GM21528 (cell line): ENCODE measurements around the gene SIRT7.

ENCODE experiments used
- ATAC-seq: cut with Tn5 transposase; IDR thresholded peaks from one replicate; pipeline ENCODE4 v1.9.1; 2021; ENCODE audit warnings: mild to moderate bottlenecking, moderate library complexity; ENCODE audit not compliant: unreplicated experiment, low FRiP score

SIRT7 gene

DNA sequence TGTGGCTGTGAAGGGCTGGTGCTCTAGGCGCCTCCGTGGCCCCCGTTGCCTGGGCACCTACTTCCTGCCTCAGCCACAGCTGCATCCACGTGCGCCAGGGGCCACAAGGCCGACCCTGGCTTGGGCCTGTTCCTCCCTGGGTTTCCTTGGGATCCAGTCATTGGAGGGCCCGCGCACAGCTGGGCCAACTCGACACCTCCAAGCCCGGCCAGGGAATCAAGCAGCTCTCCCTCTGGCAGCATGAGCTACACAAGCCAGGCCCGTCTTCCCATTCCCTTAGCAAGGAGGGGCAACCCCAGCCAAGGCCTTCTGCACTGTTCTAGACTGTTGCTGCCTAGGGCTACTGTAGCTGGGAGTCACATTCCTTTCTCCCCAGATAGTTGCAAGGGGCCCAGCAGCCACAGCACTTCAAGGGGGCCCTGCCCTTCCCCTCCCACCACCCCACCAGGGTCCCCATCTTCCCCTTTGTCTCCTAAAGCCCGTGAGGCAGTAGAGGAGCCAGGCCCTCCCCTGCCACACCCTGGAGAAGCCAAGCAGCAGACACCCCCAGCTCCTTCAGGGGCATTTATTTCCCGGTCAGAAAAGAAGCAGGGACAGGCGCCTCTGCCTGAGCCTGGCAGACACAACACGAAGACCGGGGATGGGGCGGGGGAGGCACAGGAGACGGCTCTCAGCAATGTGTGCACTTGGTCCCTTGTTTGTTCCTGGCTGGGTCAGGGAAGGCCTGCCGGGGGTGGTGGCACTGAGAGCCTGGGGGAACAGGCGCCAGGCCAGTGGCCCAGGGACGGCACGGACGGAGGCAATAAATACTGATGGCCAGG lies 50.6 kb downstream of the SIRT7 start:
- no peak for ATAC-seq

DNA sequence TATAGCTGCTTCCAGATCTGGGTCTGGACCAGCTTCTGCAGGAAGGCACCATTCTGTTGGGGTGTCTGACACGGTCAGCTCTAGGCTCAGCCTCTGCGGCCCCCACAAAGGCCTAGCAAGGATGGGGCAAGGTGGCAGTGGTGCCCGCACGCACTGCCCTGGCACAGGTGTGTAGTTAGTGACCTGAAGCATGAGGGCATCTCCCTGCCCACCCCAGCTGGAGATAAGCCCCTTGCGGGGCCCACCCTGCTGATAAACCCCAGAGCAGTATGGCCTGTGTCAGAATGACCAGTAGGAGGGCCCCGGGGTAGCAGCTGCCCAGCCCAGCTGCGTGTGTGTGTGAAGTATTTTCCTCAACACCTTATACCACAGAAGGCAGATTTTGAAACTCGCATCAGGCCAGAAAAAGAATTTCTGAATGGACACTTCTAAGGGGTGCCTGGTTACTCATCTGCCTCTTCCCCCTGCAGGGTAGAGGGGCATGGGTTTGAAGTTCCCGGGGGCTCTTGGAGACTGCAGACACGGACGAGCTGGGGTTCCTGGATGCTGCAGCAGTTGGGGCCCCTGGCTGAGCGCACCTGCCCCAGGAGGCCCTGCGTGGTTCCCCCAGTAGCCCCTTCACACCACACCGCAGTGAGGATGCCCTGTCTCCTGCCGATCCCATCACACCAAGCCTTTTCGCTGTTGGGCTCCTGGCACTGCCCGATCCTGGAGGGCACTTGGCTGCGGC lies 51.4 kb downstream of the SIRT7 start:
- no peak for ATAC-seq

DNA sequence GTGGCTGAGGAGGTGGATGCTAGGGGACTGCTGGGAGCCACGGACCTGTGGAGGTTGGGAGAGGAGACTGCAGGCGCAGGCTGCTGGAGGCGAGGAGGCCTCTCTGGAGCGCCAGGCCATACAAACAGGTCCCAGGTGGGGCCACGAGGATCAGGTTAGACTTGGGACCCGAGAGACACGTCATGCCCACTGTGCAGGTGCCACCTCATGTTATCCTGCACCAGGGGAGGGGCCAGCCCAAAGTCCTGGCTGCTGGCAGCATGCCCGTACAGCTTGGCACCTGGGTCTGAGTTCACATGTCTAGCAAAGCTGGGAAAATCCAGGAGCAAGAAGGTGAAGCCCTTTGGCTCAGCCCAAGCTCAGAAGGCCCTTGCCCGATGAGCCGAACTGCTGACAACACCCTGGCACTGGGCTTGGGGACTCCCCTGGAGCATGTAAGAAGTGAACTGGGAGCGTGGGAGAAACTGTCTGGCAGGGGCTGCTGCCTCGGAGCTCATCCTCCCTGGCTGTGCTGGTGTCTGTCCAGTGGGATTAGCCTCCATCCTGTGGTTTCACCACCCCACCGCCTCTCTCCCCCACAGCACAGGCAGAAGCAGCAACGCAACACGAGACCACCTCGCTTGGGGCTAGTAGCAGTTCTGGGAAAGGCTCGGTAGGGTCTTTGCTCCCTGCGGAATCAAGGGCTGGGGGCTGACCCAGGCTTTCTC lies 52.1 kb downstream of the SIRT7 start:
- no peak for ATAC-seq

DNA sequence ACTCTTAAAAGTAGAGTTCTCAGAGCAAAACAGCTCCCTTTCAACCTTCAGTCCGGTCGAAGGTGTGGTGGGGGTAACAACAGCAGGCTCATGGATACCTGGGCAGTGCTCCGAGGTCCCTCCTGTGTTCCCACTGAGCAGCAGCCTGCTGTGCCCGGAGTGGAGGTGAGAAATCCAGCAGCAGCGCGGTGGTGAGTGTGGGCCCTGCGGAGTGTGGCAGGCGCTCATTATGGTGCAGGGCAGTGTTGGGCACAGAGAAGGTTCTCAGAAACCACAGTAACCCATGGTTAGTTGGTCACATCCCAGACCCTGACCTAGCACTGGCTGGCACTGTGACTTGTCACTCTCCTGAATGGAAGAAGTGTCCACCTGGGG lies 52.6 kb downstream of the SIRT7 start:
- no peak for ATAC-seq

DNA sequence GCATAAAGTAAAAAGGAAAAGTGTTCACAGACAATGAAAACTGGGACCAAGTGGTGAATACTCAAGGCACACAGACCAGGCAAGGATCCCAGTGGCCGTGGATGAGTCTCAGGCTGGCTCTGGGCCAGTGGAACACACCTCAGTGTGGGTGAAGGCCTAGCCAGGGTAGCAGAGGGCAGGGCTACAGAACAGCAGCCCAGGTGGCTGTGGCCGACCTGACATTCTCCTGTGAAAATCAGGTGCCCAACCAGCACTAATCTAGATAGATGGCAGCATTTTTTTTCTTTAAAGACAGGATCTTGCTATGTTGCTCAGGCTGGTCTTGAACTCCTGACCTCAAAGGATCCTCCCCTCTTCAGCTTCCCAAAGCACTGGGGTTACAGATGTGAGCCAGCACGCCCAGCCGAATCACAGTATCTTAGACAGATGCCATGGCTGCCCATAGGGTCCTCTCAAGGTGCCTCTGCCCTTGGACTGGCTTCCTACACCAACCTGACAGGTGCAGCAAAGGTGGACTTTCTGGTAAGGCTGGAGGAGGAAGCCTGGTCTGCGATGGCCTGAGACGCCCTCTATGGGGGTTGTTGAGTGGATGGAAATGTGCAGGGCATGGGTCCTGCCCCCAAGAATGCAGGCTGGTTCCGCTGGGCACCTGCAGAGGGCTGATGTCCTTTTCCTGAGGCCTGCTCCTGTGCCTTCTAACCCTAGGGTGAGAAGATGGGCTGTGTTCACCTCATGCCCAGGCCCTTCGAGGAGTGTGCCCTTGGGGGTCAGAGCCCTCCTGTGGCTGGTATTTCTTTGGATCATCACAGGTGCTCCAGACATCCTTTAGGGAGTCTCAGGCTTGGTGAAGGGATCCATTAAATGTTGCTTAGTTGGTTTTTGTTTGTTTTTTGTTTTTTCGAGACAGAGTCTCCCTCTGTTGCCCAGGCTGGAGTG lies 53.9 kb downstream of the SIRT7 start:
- ATAC-seq: no peak

DNA sequence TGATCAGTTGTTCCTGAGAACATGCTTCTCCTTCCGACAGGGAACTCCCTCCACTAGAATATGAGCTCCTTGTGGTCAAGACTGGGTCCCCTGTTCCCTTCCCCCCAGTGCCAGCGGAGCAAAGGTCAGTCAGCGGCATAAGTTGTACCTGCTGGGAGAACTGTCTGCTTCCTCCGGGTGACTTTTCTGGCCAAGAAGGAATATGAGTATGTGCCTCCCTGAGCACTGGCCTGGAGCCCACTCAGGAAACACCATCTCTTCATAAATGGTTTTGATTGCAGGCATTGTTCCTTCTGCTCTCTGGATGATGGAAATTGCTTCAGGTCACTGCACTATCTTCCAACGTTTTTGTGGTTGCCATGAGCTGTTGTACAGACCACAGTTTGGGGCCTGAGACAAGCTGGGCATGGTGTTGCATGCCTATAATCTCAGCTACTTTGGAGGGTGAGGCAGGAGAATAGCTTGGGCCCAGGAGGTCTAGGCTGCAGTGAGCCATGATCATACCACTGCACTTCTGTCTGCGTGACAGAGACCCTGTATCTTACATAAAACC lies 54.8 kb downstream of the SIRT7 start:
- no peak for ATAC-seq
